CD4-positive, alpha-beta T cell treated with Interleukin-15 for 1 hour (primary cell): ENCODE measurements around the gene SPOCK1.

Source experiments
- DNase-seq: peaks from one replicate; pipeline ENCODE4 v3.0.0-alpha.2; 2020

SPOCK1 gene

GRCh38 chr5:137439645-137440044 lies 59.5 kb downstream of the SPOCK1 start:
- DNase-seq = no peak

DNA sequence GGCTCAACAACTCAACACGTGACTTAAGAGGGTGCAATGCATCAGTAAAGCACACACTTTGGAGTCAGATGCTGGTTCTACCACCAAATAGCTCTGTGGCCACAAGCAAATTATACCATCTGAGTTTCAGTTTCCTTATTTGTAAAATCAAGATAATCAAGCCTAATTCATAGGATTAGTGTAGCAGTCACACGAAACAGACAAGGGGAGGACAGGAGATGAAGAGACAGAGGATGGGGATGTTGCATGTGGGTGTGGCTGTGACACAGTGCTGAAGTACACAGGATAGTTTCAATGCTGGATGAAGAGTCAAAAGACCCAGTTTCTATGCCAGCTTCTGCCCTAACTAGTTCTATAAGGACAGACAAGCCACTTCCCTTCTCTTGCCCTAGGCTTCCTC lies 60.2 kb downstream of the SPOCK1 start:
- no peak for DNase-seq

DNA sequence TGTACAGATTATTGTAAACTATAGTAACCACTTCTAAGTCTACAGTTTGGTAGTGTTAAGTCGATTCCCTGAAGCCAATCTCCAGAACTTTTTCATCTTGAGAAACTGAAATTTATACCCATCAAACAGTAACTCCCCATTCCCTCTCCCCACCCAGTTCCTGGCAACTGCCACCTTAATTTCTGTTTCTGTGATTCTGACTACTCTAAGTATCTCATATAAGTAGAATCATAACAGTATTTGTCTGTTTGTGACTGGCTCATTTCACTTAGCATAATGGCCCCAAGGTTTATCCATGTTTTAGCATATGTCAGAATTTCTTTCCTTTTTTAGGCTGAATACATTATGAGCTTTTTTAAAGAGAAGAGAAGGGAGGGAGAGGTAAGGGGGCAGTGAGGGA lies 61.4 kb downstream of the SPOCK1 start:
- no peak for DNase-seq

DNA sequence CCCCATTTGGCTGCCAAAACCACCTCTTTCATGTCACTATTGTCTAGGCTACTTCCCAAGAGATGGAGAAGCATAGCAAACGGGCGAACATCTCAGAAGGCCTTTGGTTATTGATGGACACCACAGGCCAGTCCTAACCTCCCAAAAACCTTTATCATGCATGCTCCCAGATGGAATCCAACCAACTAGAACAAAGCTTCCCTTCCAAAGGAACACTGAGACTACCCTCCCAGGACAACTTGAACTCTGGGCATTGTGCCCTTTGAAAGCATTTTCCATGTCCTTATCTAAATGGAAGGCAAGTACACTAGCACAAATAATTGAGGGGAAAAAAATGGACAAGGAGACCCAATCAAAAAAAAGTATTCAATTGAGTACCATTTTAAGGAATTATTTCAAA lies 65.6 kb downstream of the SPOCK1 start:
- no peak for DNase-seq

GRCh38 chr5:137432376-137432775 lies 66.8 kb downstream of the SPOCK1 start:
- no peak for DNase-seq

GRCh38 chr5:137431051-137431450 lies 68.1 kb downstream of the SPOCK1 start:
- no peak for DNase-seq

- no peak for DNase-seq
Observed at GRCh38 chr5:137415231-137415681, 83.9 kb downstream of the SPOCK1 start.

DNA sequence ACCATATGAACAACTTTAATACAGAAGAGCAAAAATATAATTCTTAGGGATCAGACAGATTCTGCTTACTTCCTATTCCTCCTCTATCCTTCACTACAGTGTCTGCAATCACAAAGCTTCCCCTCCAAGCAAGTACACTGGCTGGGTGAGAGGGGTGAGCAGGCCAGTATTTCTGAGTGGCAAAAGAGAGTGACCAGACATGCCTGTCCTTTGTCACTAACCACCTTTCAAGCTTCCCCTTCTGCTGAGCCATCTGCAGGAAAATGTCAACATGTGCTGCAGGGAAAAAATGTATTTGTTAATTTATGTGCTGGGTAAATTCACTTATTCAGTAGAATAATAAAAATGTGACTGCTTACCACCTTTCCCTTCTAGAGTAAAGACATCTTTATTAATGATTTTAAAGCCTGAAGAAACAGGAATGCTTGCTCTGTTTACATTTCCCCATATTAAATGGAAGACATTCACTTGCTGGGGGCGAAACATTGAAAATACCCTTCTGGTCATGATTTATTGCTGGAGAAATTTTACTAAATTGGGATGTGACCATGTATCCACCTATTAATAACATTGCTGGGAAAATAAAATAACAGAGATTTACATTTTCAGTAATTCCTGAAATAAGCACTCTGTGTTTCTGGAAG lies 84.9 kb downstream of the SPOCK1 start:
- no peak for DNase-seq

- no peak for DNase-seq
Observed at GRCh38 chr5:137412136-137412535, 87.0 kb downstream of the SPOCK1 start.

GRCh38 chr5:137410234-137411010 lies 88.7 kb downstream of the SPOCK1 start:
- DNase-seq = no peak

DNA sequence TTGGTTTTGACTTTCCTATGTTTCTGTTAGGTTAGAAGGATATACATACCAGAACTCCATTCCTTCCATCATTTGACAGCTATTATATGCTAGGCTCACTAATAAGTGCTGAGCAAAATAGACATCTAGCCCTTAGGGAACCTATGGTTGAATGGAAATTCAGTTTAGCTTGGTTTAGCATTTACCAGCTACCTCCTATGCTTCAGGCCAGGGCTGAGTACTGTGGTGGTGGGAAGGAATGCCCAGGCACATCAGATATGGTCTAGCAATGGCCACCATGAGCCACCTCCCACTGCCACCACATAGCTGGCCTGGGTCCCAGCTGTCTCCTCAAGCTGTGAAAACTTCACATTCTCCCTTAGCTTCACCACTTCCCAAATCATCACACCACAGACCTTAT lies 89.4 kb downstream of the SPOCK1 start:
- DNase-seq = no peak

GRCh38 chr5:137407090-137407489 lies 92.0 kb downstream of the SPOCK1 start:
- DNase-seq = no peak

DNA sequence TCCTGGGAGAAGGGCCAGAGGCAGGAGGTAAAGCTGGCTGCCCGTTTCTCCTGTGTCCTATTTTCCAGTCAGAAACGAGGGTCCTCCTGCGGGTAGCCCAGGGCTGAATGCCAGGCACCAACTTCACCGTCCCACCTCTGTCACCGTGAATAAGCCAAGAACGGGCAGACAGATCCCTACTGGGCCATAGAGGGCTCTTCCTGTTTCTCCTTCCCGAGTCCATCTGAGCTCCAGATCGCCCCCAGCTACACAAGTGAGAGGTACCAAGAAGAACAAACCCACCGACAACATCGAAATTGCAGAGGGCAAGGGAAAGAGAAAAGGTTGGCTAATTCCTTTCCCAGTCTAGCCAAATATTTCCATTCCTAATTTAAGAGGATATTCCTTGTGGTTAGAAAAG lies 93.7 kb downstream of the SPOCK1 start:
- DNase-seq = no peak

- DNase-seq = no peak
Observed at GRCh38 chr5:137403869-137404268, 95.3 kb downstream of the SPOCK1 start.

GRCh38 chr5:137402436-137403187 lies 96.5 kb downstream of the SPOCK1 start:
- DNase-seq = no peak

DNA sequence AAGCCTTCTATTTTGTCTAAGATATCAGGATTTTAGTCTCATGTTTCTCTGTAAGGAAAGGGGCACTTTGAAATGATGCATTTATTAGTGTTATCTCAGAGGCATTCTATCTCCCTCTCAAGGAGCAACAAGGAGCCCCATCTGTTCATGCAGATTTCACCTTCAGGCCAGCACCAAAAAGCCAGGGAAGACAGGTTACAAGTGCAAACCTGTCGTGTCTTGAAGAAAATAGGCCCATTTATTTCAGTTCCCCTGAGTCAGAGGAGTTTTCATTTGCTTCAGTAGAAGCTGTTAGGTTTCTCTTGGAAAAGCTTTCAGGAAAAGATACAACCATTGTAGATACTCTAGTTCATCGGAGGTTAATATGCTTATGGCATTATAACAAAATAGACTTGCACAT lies 97.2 kb downstream of the SPOCK1 start:
- no peak for DNase-seq

GRCh38 chr5:137400571-137400970 lies 98.6 kb downstream of the SPOCK1 start:
- DNase-seq = no peak

GRCh38 chr5:137399911-137400310 lies 99.2 kb downstream of the SPOCK1 start:
- DNase-seq = no peak

GRCh38 chr5:137398751-137399150 lies 100.4 kb downstream of the SPOCK1 start:
- DNase-seq = no peak

DNA sequence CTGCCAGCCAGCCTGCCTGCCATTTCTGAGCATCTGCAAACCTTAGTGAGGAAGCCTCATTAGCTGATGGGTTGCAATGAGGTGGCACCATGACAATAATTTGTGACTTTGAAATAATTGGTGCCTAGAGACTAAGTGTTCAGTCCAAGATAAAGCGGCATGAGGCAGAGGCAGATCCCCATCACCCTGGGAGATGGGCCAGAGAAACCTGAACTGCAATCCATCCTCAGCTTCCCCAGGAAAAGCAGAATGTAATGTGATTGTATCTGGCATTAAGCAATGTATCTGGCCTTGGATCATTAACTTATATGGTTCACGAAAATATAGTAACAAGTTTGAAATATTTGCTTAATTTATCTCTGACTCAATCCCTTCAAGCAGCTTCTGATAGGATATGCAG lies 101.0 kb downstream of the SPOCK1 start:
- no peak for DNase-seq

DNA sequence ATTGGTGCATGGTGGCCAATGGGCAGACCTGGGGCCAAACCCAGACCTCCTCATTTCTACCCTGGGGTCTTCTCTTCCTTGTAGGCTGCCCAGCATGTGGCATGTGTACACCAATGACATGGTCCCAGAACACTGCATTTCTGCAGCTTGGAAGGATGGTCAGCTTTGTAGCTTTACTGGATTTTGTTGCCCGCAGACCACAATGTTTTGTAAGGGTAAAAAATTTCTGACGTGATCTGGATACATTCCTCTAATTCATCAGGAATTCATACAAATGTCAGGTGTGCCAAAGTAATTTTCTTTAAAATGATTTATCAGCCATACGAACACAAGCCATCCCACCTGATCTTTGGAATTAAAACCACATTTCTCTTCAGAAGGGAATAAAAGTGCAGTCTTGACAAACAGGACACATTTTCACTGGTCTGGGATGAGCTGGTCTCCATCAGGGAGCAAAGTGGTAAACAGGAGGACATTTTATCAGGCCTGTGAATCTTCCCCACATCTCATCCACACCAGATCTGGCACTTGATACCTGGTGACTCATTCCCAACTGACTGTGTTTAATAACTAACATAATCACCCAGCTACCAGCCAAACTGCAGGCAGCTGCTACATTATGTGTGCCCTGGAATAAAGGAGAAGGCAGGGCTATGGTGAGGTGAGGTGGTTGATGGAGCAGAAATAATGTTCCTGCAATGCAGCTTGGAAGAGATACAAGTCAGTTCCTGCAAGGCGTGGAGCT lies 103.9 kb downstream of the SPOCK1 start:
- DNase-seq = no peak

GRCh38 chr5:137394380-137394779 lies 104.7 kb downstream of the SPOCK1 start:
- DNase-seq = no peak
